GM18499 (cell line): ENCODE results near the gene BEND4.
"Not testable (repeated sequence)": the region's sequence is repeated elsewhere in the genome, so short reads cannot be mapped to it uniquely, and the experiment has no call there.

ENCODE experiments used
- ATAC-seq: cut with Tn5 transposase; IDR thresholded peaks from one replicate; pipeline ENCODE4 v1.9.1; 2021; ENCODE audit warnings: moderate number of reproducible peaks; ENCODE audit not compliant: insufficient read depth, unreplicated experiment

BEND4 gene

GRCh38 chr4:42152507-42153504, at the start of gene BEND4:
BEND4 (minus strand) TSS chr4:42152655; CDS start chr4:42152143, 512 bp downstream.
- ATAC-seq: no peak

GRCh38 chr4:42197341-42197740, 44.9 kb upstream of the BEND4 start:
- no peak for ATAC-seq

- ATAC-seq: no peak
Observed at GRCh38 chr4:42172921-42173320, 20.5 kb upstream of the BEND4 start.

- ATAC-seq: no peak
Observed at GRCh38 chr4:42172128-42172790, 19.8 kb upstream of the BEND4 start.

GRCh38 chr4:42167709-42168108, 15.3 kb upstream of the BEND4 start:
- ATAC-seq: peak; percentile 100

GRCh38 chr4:42166186-42166585, 13.7 kb upstream of the BEND4 start:
- ATAC-seq: not testable (repeated sequence)

- ATAC-seq: no peak
Observed at GRCh38 chr4:42159271-42160001, 7.0 kb upstream of the BEND4 start.

GRCh38 chr4:42151568-42152506, 618 bp downstream of the BEND4 start:
- no peak for ATAC-seq

GRCh38 chr4:42150653-42151567, 1.5 kb downstream of the BEND4 start:
- no peak for ATAC-seq

GRCh38 chr4:42149004-42149403, 3.5 kb downstream of the BEND4 start:
- ATAC-seq: no peak

GRCh38 chr4:42148425-42148824, 4.0 kb downstream of the BEND4 start:
- ATAC-seq: no peak

GRCh38 chr4:42144028-42144427, 8.4 kb downstream of the BEND4 start:
- no peak for ATAC-seq

GRCh38 chr4:42142591-42142990, 9.9 kb downstream of the BEND4 start:
- no peak for ATAC-seq

GRCh38 chr4:42136371-42136770, 16.1 kb downstream of the BEND4 start:
- ATAC-seq: no peak

GRCh38 chr4:42133006-42133405, 19.4 kb downstream of the BEND4 start:
- no peak for ATAC-seq

GRCh38 chr4:42132099-42132498, 20.4 kb downstream of the BEND4 start:
- ATAC-seq: no peak

GRCh38 chr4:42123071-42123644, 29.3 kb downstream of the BEND4 start:
- ATAC-seq: no peak

GRCh38 chr4:42122237-42122636, 30.2 kb downstream of the BEND4 start:
- no peak for ATAC-seq
